ENCODE data around the gene CRIP2. TPM values are rescaled to one million over a fixed set of nuclear protein-coding genes. Genes with fewer than 3 reads are reported as not detected.
A peak's percentile ranks its signal among the peaks of the same experiment; 100 is the strongest.

CRIP2 gene
- total and polyA plus RNA-seq, 2 of the 13 experiments (the other 11 are each of a cell fraction or from before 2014, with no cell fraction given): 31.6 to 37.9 TPM

DNA sequence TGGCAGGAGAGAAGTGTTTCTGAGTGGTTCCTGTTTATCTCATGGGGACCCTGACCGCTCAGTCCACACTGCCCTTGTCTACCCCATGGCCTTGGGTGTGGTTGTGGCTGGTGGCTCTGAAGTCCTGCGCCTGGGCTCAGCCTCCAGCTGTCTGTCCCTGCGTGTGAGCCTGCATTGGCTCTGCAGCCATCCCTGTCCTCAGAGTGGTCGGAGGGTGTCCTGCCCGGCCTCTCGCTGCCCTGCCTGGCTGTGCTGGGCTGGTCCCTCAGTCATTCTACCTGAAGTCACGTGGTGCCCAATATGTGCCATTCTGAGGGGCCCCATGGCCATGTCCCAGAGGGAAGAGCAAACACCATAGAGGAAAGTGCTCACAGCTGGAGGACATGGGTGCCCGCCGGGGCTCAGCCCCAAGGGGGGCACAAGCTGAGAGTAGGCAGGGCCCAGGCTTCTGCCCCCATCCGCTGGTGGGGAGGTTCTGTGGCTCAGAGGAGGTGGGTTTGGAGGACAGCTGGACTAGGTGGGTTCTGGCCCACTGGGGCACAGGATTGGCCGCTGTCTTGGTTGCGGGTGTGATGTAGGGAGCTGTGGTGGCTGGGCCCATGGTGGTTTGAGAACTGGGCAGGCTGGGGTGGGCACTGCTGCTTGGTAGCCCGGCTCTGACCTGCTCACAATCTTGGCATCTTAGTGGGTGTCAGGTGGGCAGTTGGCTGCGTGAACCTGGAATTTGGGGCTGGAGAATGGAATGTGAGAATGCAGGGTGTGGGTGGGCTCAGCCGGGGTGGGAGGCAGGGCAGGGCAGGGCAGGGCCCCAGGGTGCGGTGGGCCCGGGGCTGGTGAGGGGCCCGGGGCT, 28.1 kb downstream of the CRIP2 start (continued):
- TF ChIP-seq RFXANK (CRISPR knock-in tag; IDR thresholded peaks at IDR 0.05) (no peak), HHEX (CRISPR knock-in tag; IDR thresholded peaks at IDR 0.05) (no peak), ZNF563 (CRISPR knock-in tag; IDR thresholded peaks at IDR 0.05) (no peak), SUZ12 (IDR thresholded peaks at IDR 0.05; ENCODE audit: low read depth, low read length) (no peak), SIN3A (IDR thresholded peaks at IDR 0.05; ENCODE audit: borderline replicate concordance, low read depth, low read length) (no peak), MAFK (conservative IDR thresholded peaks at IDR 0.05 in 1 of 2, IDR thresholded peaks at IDR 0.05 in 1 of 2; ENCODE audit: low read length in 2 of 2) (no peak), TAF15 (IDR thresholded peaks at IDR 0.05; ENCODE audit: low read depth, low read length, poor library complexity, severe bottlenecking) (no peak), ZFX (CRISPR knock-in tag; IDR thresholded peaks at IDR 0.05; ENCODE audit: low read depth) (peak; percentile 57), NFE2L2 (IDR thresholded peaks at IDR 0.05; ENCODE audit: low read length) (no peak), FOSL1 (CRISPR knock-in tag; IDR thresholded peaks at IDR 0.05; ENCODE audit: borderline replicate concordance) (no peak), TERF1 (CRISPR knock-in tag; IDR thresholded peaks at IDR 0.05) (no peak), MTA3 (CRISPR knock-in tag; IDR thresholded peaks at IDR 0.05) (no peak), HNF4G (IDR thresholded peaks at IDR 0.05; ENCODE audit: borderline replicate concordance, low read depth, low read length) (no peak), HNF4G (CRISPR knock-in tag; IDR thresholded peaks at IDR 0.05; ENCODE audit: borderline replicate concordance, low read depth) (no peak), EP300 (IDR thresholded peaks at IDR 0.05; ENCODE audit: low read depth in 2 of 2, low read length in 2 of 2) (no peak), EP300 (CRISPR knock-in tag; IDR thresholded peaks at IDR 0.05; ENCODE audit: borderline replicate concordance) (no peak), ARNTL (CRISPR knock-in tag; IDR thresholded peaks at IDR 0.05) (no peak), ZNF10 (CRISPR knock-in tag; IDR thresholded peaks at IDR 0.05; ENCODE audit: borderline replicate concordance, low read depth) (no peak), SOX6 (IDR thresholded peaks at IDR 0.05) (no peak), SOX6 (CRISPR knock-in tag; IDR thresholded peaks at IDR 0.05) (0 out of 2 replicates have a peak, but pooled peaks have one; percentile 20), ZNF850 (CRISPR knock-in tag; conservative IDR thresholded peaks at IDR 0.05) (no peak)
- TF ChIP-seq, protein P1, sequence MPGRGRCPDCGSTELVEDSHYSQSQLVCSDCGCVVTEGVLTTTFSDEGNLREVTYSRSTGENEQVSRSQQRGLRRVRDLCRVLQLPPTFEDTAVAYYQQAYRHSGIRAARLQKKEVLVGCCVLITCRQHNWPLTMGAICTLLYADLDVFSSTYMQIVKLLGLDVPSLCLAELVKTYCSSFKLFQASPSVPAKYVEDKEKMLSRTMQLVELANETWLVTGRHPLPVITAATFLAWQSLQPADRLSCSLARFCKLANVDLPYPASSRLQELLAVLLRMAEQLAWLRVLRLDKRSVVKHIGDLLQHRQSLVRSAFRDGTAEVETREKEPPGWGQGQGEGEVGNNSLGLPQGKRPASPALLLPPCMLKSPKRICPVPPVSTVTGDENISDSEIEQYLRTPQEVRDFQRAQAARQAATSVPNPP (CRISPR knock-in tag; IDR thresholded peaks at IDR 0.05): no peak
- TF ChIP-seq, protein P2, sequence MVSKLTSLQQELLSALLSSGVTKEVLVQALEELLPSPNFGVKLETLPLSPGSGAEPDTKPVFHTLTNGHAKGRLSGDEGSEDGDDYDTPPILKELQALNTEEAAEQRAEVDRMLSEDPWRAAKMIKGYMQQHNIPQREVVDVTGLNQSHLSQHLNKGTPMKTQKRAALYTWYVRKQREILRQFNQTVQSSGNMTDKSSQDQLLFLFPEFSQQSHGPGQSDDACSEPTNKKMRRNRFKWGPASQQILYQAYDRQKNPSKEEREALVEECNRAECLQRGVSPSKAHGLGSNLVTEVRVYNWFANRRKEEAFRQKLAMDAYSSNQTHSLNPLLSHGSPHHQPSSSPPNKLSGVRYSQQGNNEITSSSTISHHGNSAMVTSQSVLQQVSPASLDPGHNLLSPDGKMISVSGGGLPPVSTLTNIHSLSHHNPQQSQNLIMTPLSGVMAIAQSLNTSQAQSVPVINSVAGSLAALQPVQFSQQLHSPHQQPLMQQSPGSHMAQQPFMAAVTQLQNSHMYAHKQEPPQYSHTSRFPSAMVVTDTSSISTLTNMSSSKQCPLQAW (CRISPR knock-in tag; IDR thresholded peaks at IDR 0.05): no peak
- TF ChIP-seq, protein P3, sequence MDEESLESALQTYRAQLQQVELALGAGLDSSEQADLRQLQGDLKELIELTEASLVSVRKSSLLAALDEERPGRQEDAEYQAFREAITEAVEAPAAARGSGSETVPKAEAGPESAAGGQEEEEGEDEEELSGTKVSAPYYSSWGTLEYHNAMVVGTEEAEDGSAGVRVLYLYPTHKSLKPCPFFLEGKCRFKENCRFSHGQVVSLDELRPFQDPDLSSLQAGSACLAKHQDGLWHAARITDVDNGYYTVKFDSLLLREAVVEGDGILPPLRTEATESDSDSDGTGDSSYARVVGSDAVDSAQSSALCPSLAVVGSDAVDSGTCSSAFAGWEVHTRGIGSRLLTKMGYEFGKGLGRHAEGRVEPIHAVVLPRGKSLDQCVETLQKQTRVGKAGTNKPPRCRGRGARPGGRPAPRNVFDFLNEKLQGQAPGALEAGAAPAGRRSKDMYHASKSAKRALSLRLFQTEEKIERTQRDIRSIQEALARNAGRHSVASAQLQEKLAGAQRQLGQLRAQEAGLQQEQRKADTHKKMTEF (CRISPR knock-in tag; IDR thresholded peaks at IDR 0.05): no peak
- TF ChIP-seq, protein P4, sequence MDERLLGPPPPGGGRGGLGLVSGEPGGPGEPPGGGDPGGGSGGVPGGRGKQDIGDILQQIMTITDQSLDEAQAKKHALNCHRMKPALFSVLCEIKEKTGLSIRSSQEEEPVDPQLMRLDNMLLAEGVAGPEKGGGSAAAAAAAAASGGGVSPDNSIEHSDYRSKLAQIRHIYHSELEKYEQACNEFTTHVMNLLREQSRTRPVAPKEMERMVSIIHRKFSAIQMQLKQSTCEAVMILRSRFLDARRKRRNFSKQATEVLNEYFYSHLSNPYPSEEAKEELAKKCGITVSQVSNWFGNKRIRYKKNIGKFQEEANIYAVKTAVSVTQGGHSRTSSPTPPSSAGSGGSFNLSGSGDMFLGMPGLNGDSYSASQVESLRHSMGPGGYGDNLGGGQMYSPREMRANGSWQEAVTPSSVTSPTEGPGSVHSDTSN (CRISPR knock-in tag; IDR thresholded peaks at IDR 0.05): no peak

All from HepG2 (cell line).